LHCN-M2 (cell line): Measurements from ENCODE around the gene ZCCHC2. TPM values are rescaled to one million over a fixed set of nuclear protein-coding genes. Genes with fewer than 3 reads are reported as not detected.

Experiments used
- DNase-seq: peaks from one replicate; pipeline ENCODE4 v3.0.0-alpha.2; 2012; ENCODE audit warnings: low read depth
- total RNA-seq: library from RNA; depleted of rRNA; stranded (reverse); fragments of >200 nt; gene quantifications from 2 replicates; pipeline ENCODE4 v1.2.3, GENCODE V29; 2014

Gene ZCCHC2
- total RNA-seq, 1 experiment from 2014 or later, result 2.5 TPM

- DNase-seq, result no peak
Measured at GRCh38 chr18:62510789-62511188, 12.0 kb upstream of the ZCCHC2 start.

DNA sequence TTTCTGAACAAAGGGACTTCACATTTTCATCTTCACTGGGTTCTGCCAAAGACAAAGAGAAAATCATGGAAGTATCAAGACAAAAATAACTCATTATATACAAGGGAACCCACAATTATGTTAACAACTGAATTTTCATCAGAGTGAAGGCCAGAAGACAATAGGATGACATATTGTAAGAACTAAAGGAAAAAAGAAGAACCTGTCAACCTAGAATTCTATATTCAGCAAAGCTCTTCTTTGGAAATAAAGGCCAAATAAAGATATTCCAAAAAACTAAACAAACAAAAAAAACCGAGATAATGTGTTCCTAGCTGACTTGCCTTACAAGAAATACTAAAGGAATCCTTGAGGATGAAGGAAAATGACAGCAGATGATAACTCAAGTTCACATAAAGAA lies 10.3 kb upstream of the ZCCHC2 start:
- no peak for DNase-seq

GRCh38 chr18:62512996-62513395 lies 9.8 kb upstream of the ZCCHC2 start:
- no peak for DNase-seq

- DNase-seq, result no peak
Measured at GRCh38 chr18:62514570-62514969, 8.3 kb upstream of the ZCCHC2 start.

DNA sequence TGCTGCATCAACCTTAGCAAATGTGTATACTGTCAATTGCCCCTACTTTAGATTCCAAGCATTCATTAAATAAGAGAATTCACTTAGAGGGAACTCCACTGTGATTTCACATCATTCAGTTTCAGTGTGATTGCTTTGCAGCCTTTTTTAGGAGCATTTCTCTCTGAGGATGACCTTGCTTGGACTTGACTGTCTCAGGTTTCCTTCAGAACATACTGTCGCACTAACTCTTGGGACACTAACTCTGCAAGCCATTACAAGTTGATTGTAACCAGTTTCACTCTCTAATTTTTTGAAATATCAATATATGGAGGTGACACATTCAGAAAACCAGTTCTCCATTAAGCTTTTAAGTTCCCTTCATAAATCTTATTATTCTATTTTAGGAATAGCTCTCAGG lies 6.6 kb upstream of the ZCCHC2 start:
- DNase-seq, result no peak

DNA sequence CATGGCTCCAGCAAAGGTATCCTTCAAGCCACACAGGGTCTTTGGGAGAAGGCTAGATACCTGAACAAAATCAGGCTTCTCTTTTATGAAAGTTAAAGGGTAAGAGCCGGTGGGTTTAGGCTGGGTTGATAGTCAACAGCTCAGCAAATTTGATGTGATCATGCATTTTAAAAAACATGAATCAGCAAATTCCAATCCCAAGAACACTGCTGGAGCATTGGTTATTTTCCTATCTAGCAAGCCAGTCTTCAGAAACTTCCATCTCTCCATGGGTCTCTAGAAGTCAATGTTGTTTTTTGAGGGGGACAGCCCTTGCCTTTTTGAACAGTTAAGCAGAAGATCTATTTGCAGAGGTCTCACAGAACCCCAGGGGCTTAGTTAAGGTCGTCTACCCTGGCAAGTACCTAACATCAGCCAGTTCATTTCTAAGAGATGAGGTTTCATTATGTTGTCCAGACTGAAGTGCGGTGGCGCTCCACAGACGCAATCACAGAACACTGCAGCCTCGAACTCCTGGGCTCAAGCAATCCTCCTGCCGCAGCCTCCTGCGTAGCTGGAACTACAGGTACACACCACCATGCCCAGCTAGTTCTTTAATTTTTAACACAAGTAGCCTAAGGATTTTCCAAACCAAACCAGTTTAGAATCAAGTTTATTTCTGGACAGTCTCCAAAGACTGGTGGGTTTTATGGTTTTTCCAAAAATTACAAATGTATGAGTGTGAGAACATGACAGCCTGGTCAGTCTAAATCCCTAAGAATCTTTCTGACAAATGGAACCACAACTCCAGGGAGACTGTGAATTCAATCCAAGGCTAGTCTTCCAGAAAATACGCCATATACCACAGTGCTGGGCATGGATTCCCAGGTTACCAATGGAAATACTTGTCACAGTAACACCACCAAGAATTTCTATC lies 4.1 kb upstream of the ZCCHC2 start:
- DNase-seq, result peak; percentile 75

DNA sequence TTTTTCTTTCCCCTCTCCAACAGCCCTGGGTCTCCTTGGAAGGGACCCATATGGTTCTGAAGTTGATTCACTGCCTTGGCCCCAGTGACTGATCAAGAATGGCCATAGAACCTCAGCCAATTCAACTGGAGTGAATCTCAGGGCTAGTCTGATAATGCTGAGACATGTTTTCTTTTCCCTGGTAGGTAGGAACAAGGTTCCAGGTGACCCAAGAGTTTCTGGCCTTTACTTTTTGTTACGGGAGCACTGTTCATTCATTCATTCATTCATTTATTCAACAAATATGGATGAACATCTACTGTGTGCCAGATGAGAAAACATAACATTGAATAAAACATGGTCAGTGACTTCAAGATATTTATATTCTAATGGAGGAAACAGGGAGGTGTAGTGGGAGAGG lies 3.1 kb upstream of the ZCCHC2 start:
- no peak for DNase-seq

GRCh38 chr18:62521082-62521481 lies 1.7 kb upstream of the ZCCHC2 start:
- no peak for DNase-seq

- no peak for DNase-seq
Measured at GRCh38 chr18:62521593-62521992, 1.2 kb upstream of the ZCCHC2 start.

- no peak for DNase-seq
Measured at GRCh38 chr18:62522178-62522503, 684 bp upstream of the ZCCHC2 start.

- no peak for DNase-seq
Measured at GRCh38 chr18:62523255-62523588, 397 bp downstream of the ZCCHC2 start.

DNA sequence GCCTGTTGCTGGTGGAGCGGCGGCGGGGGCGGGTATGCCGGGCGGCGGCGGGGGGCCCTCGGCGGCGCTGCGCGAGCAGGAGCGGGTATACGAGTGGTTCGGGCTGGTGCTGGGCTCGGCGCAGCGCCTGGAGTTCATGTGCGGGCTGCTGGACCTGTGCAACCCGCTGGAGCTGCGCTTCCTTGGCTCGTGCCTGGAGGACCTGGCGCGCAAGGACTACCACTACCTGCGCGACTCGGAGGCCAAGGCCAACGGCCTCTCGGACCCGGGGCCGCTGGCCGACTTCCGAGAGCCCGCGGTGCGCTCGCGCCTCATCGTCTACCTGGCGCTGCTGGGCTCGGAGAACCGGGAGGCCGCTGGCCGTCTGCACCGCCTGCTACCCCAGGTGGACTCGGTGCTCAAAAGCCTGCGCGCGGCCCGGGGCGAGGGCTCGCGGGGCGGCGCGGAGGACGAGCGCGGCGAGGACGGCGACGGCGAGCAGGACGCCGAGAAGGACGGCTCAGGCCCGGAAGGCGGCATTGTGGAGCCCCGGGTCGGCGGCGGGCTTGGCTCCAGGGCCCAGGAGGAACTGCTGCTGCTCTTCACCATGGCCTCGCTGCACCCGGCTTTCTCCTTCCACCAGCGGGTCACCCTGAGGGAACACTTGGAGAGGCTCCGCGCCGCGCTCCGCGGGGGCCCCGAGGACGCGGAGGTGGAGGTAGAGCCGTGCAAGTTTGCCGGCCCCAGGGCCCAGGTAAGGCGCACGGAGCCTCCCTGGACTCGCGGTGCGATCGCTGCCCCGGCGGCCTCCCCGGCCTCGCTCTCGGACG lies 1.0 kb downstream of the ZCCHC2 start:
- DNase-seq, result peak; percentile 29

GRCh38 chr18:62524440-62525200 lies 1.8 kb downstream of the ZCCHC2 start:
- no peak for DNase-seq

DNA sequence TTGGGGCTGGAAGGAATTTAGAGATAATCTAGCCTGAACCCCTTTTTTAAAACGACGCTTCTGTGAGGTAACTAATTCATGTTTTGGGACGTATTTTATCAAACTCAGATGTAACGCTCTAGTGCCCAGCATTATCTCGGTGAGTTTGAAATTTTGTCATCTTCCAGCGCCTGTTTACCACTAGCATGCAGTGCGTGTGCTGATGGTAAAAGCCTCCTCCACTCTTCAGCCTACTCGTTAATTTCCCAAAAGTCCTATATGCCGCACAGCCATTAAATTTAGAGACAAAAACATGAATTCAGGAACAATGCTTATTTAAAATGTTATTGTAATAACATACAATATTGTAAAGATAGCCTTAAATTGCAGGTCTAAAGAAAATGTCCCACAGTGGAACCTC lies 2.8 kb downstream of the ZCCHC2 start:
- no peak for DNase-seq

DNA sequence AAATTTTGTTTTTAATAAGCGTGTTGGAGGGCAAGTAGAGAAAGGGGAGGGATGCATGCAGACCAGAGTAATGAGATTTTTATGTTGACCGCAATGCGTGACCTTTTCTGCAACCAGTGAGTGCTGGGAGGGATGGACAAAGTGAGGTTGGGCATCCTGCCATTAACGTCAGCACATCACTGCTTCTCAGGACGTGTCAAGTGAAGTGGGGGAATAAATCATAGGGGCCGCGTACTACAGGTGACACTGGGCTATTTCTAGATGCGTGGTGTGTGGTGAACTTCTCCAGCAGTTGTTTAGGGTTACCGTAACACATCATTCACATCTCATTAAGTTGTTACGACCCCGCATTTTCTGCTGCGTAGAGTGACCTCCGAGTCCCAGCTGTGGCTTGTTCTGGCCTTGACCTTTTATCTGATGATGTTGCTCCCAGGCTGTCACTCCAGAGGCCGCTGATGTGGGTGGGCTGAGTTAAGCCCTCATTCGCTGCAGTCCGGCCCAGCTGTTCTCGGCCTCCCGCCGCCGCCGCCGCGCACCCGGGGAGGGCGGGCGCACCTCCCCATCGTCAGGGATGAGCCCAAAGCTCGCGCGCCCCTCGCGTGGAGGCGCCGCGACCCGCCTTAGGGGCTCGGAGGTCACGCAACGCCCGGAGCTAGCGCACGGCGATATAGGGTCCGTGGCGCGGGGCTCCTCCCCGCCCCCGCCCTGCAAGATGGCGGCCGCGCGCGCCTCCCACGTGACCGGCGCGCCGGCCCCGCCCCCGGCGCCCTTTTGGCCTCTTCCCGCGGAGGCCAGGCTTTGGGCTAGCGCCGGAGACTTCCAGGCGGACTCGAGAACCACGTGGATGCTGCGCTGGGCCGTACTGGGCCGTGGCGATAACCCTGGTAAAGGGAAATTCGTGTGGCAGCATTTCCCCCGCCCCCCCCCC lies 3.5 kb downstream of the ZCCHC2 start:
- peak; percentile 80 for DNase-seq

DNA sequence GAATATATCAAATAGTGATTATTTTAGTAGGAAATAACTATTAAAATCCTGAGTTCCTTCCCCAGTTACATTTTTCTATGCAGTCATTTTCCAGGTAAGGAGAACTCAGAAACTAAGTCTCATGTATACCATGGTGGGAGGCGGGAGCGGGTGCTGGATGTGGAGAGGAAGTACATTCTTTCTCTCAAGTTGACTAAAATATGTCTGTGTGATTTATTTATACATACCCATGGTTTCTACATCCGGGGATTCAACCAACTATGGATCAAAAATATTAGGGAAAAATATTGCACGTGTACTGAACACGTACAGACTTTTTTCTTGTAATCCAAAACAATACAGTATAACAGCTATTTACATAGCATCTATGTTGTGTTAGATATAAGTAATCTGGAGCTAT lies 6.8 kb downstream of the ZCCHC2 start:
- DNase-seq, result no peak

DNA sequence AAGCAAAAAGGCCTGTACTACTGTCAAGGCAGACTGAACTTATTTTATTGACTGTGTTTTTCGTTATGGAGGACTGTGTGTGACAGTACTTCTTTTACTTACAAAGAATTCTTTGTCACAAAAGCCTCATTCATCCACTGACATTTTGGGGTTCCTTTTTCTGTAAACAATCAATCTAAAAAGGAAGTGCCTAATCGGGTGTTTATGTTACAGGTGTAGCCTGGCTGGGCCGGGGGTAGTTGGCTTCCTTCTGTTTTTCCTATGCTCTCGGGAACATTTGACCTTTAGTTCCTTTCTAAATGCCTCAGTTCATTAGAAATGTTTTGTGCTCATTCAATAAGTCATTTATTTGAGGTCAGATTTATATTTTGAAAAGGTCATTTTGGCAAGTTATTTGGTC lies 8.3 kb downstream of the ZCCHC2 start:
- no peak for DNase-seq

GRCh38 chr18:62531931-62532330 lies 9.1 kb downstream of the ZCCHC2 start:
- DNase-seq, result no peak

- no peak for DNase-seq
Measured at GRCh38 chr18:62536005-62536404, 13.2 kb downstream of the ZCCHC2 start.

DNA sequence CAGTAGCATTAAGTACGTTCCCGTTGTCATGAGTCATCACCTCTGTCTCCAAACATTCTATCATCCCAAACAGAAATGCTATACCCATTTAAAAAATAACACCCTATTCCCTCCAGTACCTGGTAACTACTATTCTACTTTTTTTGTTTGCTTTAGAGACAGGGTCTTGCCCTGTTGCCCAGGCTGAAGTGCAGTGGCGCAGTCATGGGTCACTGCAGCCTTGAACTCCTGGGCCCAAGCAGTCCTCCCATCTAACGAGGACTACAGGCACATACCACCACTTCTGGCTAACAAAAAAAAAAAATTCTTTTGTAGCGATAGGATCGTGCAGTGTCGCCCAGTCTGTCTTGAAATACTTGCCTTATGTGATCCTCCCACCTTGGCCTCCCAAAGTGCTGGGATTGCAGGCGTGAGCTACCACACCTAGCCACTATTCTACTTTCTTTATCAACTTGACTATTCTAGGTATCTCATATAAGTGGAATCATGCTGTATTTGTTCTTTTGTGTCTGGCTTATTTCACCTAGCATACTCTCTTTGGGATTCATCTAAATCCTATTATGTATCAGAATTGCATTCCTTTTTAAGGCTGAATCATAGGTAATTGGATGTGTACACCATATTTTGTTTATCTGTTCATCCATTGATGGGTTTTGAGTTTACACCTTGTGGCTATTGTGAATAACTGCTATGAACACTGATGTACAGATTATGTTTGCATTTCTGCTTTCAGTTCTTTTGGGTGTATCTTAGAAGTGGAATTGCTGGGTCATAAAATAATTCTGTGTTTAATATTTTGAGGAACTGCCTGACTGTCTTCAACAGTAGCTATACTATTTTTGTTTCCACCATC lies 14.4 kb downstream of the ZCCHC2 start:
- DNase-seq, result no peak
